Colonic mucosa (tissue), 4 donors: ENCODE results near the gene DND1. TPM values are rescaled to one million over a fixed set of nuclear protein-coding genes. Genes with fewer than 3 reads are reported as not detected.
A peak's percentile ranks its signal among the peaks of the same experiment; 100 is the strongest.
"Not testable (repeated sequence)": the region's sequence is repeated elsewhere in the genome, so short reads cannot be mapped to it uniquely, and the experiment has no call there.

Experiments
- DNase-seq: peaks from one replicate; pipeline ENCODE4 v3.0.0-alpha.2; 2020
- H3K27ac ChIP-seq: fragments of 200-600 bp; one replicate; pipeline ENCODE4 v1.8.0; 2021
- H3K27me3 ChIP-seq: fragments of 200-600 bp; one replicate; pipeline ENCODE4 v1.8.0; 2021
- H3K36me3 ChIP-seq: fragments of 200-600 bp; one replicate; pipeline ENCODE4 v1.8.0; 2021
- H3K4me1 ChIP-seq: fragments of 200-600 bp; one replicate; pipeline ENCODE4 v1.8.0; 2021; ENCODE audit warnings: mild to moderate bottlenecking
- H3K4me3 ChIP-seq: fragments of 200-600 bp; one replicate; pipeline ENCODE4 v1.8.0; 2021
- H3K9ac ChIP-seq, 2 donors: one replicate each; pipeline ENCODE4 v1.7.0; 2013; ENCODE audit warnings: control low read depth in 2 of 2, low read depth in 2 of 2, low read length in 2 of 2
- H3K9me3 ChIP-seq: fragments of 200-600 bp; one replicate; pipeline ENCODE4 v1.8.0; 2021
- intact Hi-C: fragments of 100-400 bp; cut with DNase I; formaldehyde crosslinking; loops from one replicate; pipeline ENCODE4 v1.14.1; 2022
- total RNA-seq, 2 donors: library from RNA; stranded (reverse); fragmentation: NEBNext Ultra II Directional in 1 of 2; extraction: Animal tissue kit (Norgen Biotek cat#: 25700) in 1 of 2; gene quantifications; one replicate each; pipeline ENCODE4 v1.2.1, GENCODE V29; 2021
- TF ChIP-seq, protein P1 (sequence below): fragments of 200-600 bp; IDR thresholded peaks from one replicate; pipeline ENCODE4 v1.8.0; 2022; ENCODE audit warnings: antibody characterized with exemption, mild to moderate bottlenecking
- donor health status: healthy.
- donor health status: DM: no; HTN: no; CAD: no.
- donor health status: DM: no; HTN: no; CAD: no.

DND1 gene
- total RNA-seq, 2 donors from 2014 or later, result 0.16 to 0.89 TPM

DNA sequence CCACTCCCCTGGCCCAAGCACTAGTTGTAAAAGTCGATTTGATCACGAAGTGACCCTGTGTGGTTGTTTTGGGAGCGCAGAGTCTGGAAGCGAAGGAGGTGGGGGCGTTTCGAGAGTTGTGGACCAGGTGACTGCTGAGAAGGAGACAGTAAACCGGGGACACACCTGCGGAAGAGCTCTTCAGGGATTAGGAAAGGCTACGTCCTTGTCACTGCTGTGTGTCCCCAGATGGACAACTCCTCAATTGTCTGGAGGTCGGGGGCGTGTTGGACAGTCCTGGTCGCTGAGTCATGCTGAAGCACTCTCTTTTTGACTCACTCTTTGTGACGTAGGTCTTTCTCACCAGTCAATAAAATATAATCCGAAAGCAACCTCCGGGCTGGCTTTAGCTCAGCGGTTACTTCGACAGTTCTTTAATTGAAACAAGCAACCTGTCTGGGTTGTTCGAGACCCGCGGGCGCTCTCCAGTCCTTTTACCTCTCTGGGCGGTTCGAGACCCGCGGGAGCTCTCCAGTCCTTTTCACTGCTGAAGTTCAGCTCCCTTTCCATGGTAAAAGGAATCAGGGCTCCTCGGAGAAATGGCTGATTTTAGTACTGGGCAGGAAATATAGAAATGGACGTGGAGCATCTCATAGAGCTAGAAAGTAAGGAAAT, 37.6 kb upstream of the DND1 start:
- H3K4me3 ChIP-seq, result peak overlapping the region; percentile 45
- DNase-seq, result peak; percentile 92
- peak overlapping the region; percentile 95 for H3K27ac ChIP-seq
- H3K27me3 ChIP-seq, result no peaks in the 10 kb centered on the region
- H3K9ac ChIP-seq, result peak overlapping the region; percentile 57 to 88
- no peaks in the 10 kb centered on the region for H3K9me3 ChIP-seq
- no peaks in the 10 kb centered on the region for H3K4me1 ChIP-seq
- intact Hi-C loops, result loop anchor here (10.0 kb wide), 1 partner anchor 346 kb away; the partner anchor contains the start of gene SLC4A9
- TF ChIP-seq, protein P1, sequence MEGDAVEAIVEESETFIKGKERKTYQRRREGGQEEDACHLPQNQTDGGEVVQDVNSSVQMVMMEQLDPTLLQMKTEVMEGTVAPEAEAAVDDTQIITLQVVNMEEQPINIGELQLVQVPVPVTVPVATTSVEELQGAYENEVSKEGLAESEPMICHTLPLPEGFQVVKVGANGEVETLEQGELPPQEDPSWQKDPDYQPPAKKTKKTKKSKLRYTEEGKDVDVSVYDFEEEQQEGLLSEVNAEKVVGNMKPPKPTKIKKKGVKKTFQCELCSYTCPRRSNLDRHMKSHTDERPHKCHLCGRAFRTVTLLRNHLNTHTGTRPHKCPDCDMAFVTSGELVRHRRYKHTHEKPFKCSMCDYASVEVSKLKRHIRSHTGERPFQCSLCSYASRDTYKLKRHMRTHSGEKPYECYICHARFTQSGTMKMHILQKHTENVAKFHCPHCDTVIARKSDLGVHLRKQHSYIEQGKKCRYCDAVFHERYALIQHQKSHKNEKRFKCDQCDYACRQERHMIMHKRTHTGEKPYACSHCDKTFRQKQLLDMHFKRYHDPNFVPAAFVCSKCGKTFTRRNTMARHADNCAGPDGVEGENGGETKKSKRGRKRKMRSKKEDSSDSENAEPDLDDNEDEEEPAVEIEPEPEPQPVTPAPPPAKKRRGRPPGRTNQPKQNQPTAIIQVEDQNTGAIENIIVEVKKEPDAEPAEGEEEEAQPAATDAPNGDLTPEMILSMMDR, result no peak
- H3K36me3 ChIP-seq, result no peaks in the 10 kb centered on the region

DNA sequence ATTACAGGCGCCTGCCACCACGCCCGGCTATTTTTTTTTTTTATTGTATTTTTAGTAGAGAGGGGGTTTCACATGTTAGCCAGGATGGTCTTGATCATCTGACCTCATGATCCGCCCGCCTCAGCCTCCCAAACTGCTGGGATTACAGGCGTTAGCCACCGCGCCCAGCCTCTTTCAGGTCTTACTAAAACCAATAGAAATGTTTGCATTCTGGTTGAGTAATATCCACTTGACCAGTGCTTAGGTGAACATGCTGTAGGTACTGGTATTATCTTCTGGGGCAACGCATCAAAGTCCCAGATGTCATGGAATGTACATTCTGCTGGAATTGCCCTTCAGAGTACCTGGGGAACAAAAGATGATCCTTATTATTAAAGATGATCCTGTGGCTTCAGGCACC, 35.4 kb upstream of the DND1 start:
- not testable (repeated sequence) for H3K4me1 ChIP-seq, H3K9ac ChIP-seq, DNase-seq, H3K27me3 ChIP-seq, H3K36me3 ChIP-seq, H3K9me3 ChIP-seq, H3K27ac ChIP-seq, H3K4me3 ChIP-seq
- intact Hi-C loops, result loop anchor here (10.0 kb wide), 1 partner anchor 164 kb away; the partner anchor contains the start of gene EIF4EBP3

- no peak overlapping the region for H3K4me3 ChIP-seq
- H3K27me3 ChIP-seq, result no peaks in the 10 kb centered on the region
- DNase-seq, result no peak
- H3K4me1 ChIP-seq, result no peaks in the 10 kb centered on the region
- no peak overlapping the region for H3K9ac ChIP-seq
- H3K27ac ChIP-seq, result no peak overlapping the region
- H3K9me3 ChIP-seq, result no peaks in the 10 kb centered on the region
- intact Hi-C loops, result loop anchor here (10.0 kb wide), 1 partner anchor 163 kb away; the partner anchor contains the start of gene EIF4EBP3
- TF ChIP-seq, protein P1, result no peak
- H3K36me3 ChIP-seq, result peaks cover 3% of the 10 kb centered on the region
These were observed 34.4 kb upstream of the DND1 start for GRCh38 chr5:140707812-140708211.

GRCh38 chr5:140700177-140701144, 27.1 kb upstream of the DND1 start, which contains the start of gene ZMAT2:
TSS of gene ZMAT2 (plus strand) at chr5:140700447. CDS start at chr5:140700461, 14 bp downstream.
- Histone ChIP-seq H3K27me3 (no peaks in the 10 kb centered on the region), H3K27ac (peak within 1 kb of the TSS; percentile 55), H3K4me3 (peak within 1 kb of the TSS; percentile 95), H3K9ac (peak within 1 kb of the TSS; percentile 72 to 89), H3K9me3 (no peaks in the 10 kb centered on the region), H3K4me1 (peaks cover 9% of the 10 kb centered on the region), H3K36me3 (peaks cover 28% of the 10 kb centered on the region)
- peak; percentile 98 for DNase-seq
- TF ChIP-seq, protein P1, result no peak
- intact Hi-C loops, result loop anchor here (10.0 kb wide), 1 partner anchor 156 kb away; the partner anchor contains the start of gene EIF4EBP3

GRCh38 chr5:140696891-140697492, 23.6 kb upstream of the DND1 start:
- TF ChIP-seq, protein P1, result no peak
- Histone ChIP-seq H3K4me3 (no peak overlapping the region), H3K4me1 (peaks cover 9% of the 10 kb centered on the region), H3K9me3 (no peaks in the 10 kb centered on the region), H3K9ac (no peak overlapping the region), H3K27me3 (no peaks in the 10 kb centered on the region), H3K27ac (no peak overlapping the region), H3K36me3 (peaks cover 21% of the 10 kb centered on the region)
- no peak for DNase-seq
- intact Hi-C loops, result loop anchor here (10.0 kb wide), 1 partner anchor 52 kb away; the partner anchor contains the start of genes IK and NDUFA2
